ENCODE results near the gene ATRN.

ATRN gene

GRCh38 chr20:3696200-3696599 lies 225.4 kb downstream of the ATRN start:
- DNase-seq (ENCODE audit: low spot score) = no peak

- DNase-seq (ENCODE audit: low spot score) = no peak
Observed at GRCh38 chr20:3696745-3697587, 226.1 kb downstream of the ATRN start.

GRCh38 chr20:3697588-3698305 lies 226.9 kb downstream of the ATRN start:
- DNase-seq (ENCODE audit: low spot score) = no peak

GRCh38 chr20:3698591-3699001 lies 227.8 kb downstream of the ATRN start:
- DNase-seq (ENCODE audit: low spot score) = no peak

- no peak for DNase-seq (ENCODE audit: low spot score)
Observed at GRCh38 chr20:3699037-3699436, 228.2 kb downstream of the ATRN start.
